ENCODE data around the gene ARHGAP23.

- no peak for TF ChIP-seq EGR1 (IDR thresholded peaks at IDR 0.05; ENCODE audit: borderline replicate concordance in 1 of 2, low read depth in 2 of 2, low read length in 2 of 2)
- TF ChIP-seq, protein P1, sequence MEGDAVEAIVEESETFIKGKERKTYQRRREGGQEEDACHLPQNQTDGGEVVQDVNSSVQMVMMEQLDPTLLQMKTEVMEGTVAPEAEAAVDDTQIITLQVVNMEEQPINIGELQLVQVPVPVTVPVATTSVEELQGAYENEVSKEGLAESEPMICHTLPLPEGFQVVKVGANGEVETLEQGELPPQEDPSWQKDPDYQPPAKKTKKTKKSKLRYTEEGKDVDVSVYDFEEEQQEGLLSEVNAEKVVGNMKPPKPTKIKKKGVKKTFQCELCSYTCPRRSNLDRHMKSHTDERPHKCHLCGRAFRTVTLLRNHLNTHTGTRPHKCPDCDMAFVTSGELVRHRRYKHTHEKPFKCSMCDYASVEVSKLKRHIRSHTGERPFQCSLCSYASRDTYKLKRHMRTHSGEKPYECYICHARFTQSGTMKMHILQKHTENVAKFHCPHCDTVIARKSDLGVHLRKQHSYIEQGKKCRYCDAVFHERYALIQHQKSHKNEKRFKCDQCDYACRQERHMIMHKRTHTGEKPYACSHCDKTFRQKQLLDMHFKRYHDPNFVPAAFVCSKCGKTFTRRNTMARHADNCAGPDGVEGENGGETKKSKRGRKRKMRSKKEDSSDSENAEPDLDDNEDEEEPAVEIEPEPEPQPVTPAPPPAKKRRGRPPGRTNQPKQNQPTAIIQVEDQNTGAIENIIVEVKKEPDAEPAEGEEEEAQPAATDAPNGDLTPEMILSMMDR (IDR thresholded peaks at IDR 0.05 in 2 of 3, conservative IDR thresholded peaks at IDR 0.05 in 1 of 3; ENCODE audit: control insufficient read depth in 2 of 3, extremely low read depth in 1 of 3, insufficient read depth in 1 of 3, low read depth in 3 of 3, low read length in 3 of 3) = no peak
- no peak for TF ChIP-seq POLR2A (IDR thresholded peaks at IDR 0.05; ENCODE audit: low read depth, low read length)
- TF ChIP-seq POLR2AphosphoS5 (IDR thresholded peaks at IDR 0.05; ENCODE audit: low read length) = no peak
- TF ChIP-seq, protein P2, sequence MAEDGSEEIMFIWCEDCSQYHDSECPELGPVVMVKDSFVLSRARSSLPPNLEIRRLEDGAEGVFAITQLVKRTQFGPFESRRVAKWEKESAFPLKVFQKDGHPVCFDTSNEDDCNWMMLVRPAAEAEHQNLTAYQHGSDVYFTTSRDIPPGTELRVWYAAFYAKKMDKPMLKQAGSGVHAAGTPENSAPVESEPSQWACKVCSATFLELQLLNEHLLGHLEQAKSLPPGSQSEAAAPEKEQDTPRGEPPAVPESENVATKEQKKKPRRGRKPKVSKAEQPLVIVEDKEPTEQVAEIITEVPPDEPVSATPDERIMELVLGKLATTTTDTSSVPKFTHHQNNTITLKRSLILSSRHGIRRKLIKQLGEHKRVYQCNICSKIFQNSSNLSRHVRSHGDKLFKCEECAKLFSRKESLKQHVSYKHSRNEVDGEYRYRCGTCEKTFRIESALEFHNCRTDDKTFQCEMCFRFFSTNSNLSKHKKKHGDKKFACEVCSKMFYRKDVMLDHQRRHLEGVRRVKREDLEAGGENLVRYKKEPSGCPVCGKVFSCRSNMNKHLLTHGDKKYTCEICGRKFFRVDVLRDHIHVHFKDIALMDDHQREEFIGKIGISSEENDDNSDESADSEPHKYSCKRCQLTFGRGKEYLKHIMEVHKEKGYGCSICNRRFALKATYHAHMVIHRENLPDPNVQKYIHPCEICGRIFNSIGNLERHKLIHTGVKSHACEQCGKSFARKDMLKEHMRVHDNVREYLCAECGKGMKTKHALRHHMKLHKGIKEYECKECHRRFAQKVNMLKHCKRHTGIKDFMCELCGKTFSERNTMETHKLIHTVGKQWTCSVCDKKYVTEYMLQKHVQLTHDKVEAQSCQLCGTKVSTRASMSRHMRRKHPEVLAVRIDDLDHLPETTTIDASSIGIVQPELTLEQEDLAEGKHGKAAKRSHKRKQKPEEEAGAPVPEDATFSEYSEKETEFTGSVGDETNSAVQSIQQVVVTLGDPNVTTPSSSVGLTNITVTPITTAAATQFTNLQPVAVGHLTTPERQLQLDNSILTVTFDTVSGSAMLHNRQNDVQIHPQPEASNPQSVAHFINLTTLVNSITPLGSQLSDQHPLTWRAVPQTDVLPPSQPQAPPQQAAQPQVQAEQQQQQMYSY (CRISPR knock-in tag; IDR thresholded peaks at IDR 0.05) = no peak
- TF ChIP-seq RFX5 (IDR thresholded peaks at IDR 0.05; ENCODE audit: low read depth, low read length) = no peak
- TF ChIP-seq TCF7 (IDR thresholded peaks at IDR 0.05; ENCODE audit: borderline replicate concordance) = no peak
- TF ChIP-seq CEBPB (IDR thresholded peaks at IDR 0.05; ENCODE audit: borderline replicate concordance in 1 of 2, low read depth in 2 of 2, low read length in 2 of 2) = no peak
- no peak for TF ChIP-seq USF1 (IDR thresholded peaks at IDR 0.05; ENCODE audit: borderline replicate concordance, extremely low read length, insufficient read depth, low read depth, low read length)
- no peak for TF ChIP-seq EP300 (IDR thresholded peaks at IDR 0.05; ENCODE audit: borderline replicate concordance in 1 of 2, control insufficient read depth in 1 of 2, low read depth in 2 of 2, low read length in 2 of 2)
- no peak for TF ChIP-seq JUND (IDR thresholded peaks at IDR 0.05; ENCODE audit: low read depth, low read length)
- TF ChIP-seq PBX3 (IDR thresholded peaks at IDR 0.05; ENCODE audit: insufficient replicate concordance, low read depth, low read length) = no peak
- no peak for TF ChIP-seq TAF1 (IDR thresholded peaks at IDR 0.05; ENCODE audit: borderline replicate concordance, low read depth, low read length)
Measured at GRCh38 chr17:38420518-38420917, 7.7 kb upstream of the ARHGAP23 start.
